ENCODE data around the gene CARTPT. TPM values are rescaled to one million over a fixed set of nuclear protein-coding genes. Genes with fewer than 3 reads are reported as not detected.

Gene CARTPT
- total and polyA plus RNA-seq, 2 of the 8 experiments (the other 6 are each of a cell fraction or from before 2014, with no cell fraction given): not detected

- TF ChIP-seq SAP30 (IDR thresholded peaks at IDR 0.05; ENCODE audit: insufficient read depth, insufficient replicate concordance, low read length): peak; percentile 91
- peak; percentile 32; the same call in 1 of the 2 replicates for TF ChIP-seq SUZ12 (IDR thresholded peaks at IDR 0.05; ENCODE audit: low read length)
- TF ChIP-seq EZH2 (IDR thresholded peaks at IDR 0.05; ENCODE audit: low read depth, low read length, severe bottlenecking): peak; percentile 18
- peak; percentile 63; the same call in 1 of the 2 replicates for TF ChIP-seq E2F6 (IDR thresholded peaks at IDR 0.05)
- peak; percentile 90 for TF ChIP-seq MAX (IDR thresholded peaks at IDR 0.05)
- peak in 1 of 2 experiments; percentile 23; a peak in 1 of 4 replicates for TF ChIP-seq RAD21 (IDR thresholded peaks at IDR 0.05 in 1 of 2, conservative IDR thresholded peaks at IDR 0.05 in 1 of 2; ENCODE audit: low read depth in 2 of 2, low read length in 2 of 2)
- TF ChIP-seq ZNF274 (IDR thresholded peaks at IDR 0.05; ENCODE audit: borderline replicate concordance, extremely low read depth, low read length): no peak
- peak in 2 of 3 experiments; percentile 0 to 1; a peak in 1 of 4 replicates for TF ChIP-seq CTCF (IDR thresholded peaks at IDR 0.05; ENCODE audit: control extremely low read depth in 1 of 3, insufficient read depth in 1 of 3, low read depth in 1 of 3, low read length in 3 of 3)
- TF ChIP-seq SIN3A (conservative IDR thresholded peaks at IDR 0.05 in 1 of 2, IDR thresholded peaks at IDR 0.05 in 1 of 2; ENCODE audit: low read depth in 1 of 2, low read length in 2 of 2): peak; percentile 96 to 97
- peak; percentile 63; the same call in 1 of the 2 replicates for TF ChIP-seq BACH1 (IDR thresholded peaks at IDR 0.05; ENCODE audit: low read length)
- peak; percentile 66 for TF ChIP-seq CREB1 (IDR thresholded peaks at IDR 0.05)
- TF ChIP-seq ASH2L (IDR thresholded peaks at IDR 0.05; ENCODE audit: low read length): peak; percentile 43
- peak; percentile 92 to 96 for TF ChIP-seq HDAC2 (IDR thresholded peaks at IDR 0.05; ENCODE audit: borderline replicate concordance in 1 of 2, low read depth in 2 of 2, low read length in 2 of 2)
Observed at GRCh38 chr5:71719063-71719964, at the start of gene CARTPT (continued).

Measured in H1 (cell line).